ENCODE measurements around the gene PCSK2.

PCSK2 gene

DNA sequence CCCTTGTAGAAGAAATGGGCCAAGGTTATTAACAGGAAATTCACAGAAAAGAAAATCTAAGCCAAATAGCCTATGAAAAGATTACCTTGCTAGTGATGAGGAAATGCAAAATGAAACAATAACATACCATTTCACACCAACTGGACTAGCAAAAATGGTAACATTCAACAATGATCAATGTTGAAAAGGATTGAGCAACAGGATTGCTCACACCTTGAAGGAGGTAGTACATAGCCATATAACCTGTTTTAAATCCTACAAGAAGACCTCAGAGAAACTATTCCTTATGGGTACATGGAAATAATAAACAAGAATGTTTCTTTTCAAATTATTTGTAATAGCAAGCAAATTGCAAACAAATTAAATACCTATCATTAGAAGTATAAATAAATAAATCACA lies 196.9 kb downstream of the PCSK2 start:
- no peak overlapping the region for H3K4ac ChIP-seq (ENCODE audit: low read depth, low read length)
- no peak for DNase-seq
- H3K79me2 ChIP-seq (ENCODE audit: control insufficient read depth, insufficient read depth, low read length, poor library complexity) = no peaks in the 10 kb centered on the region
- H4K8ac ChIP-seq (ENCODE audit: low read depth, low read length) = no peak overlapping the region
- no peaks in the 10 kb centered on the region for H3K36me3 ChIP-seq (ENCODE audit: control insufficient read depth in 1 of 2, insufficient read depth in 2 of 2, low read length in 2 of 2)
- no peak overlapping the region for H3K9ac ChIP-seq (ENCODE audit: low read length)
- H3K79me1 ChIP-seq (ENCODE audit: low read length) = no peaks in the 10 kb centered on the region
- H3K27me3 ChIP-seq (ENCODE audit: insufficient read depth, low read length) = no peaks in the 10 kb centered on the region
- H3K4me2 ChIP-seq (ENCODE audit: low read length) = no peak overlapping the region
- no peak overlapping the region for H2AFZ ChIP-seq (ENCODE audit: insufficient read depth, low read length, poor library complexity)
- H3K27ac ChIP-seq (ENCODE audit: low read depth, low read length) = no peak overlapping the region
- peaks cover 0 to 5% of the 10 kb centered on the region in 2 experiments for H3K4me1 ChIP-seq (ENCODE audit: control insufficient read depth in 1 of 2, insufficient read depth in 2 of 2, low read length in 2 of 2)
- H3K4me3 ChIP-seq (ENCODE audit: low read depth, low read length) = no peak overlapping the region
- H2BK120ac ChIP-seq (ENCODE audit: insufficient read depth, low read length, poor library complexity) = no peak overlapping the region
- H2AK5ac ChIP-seq (ENCODE audit: low read length) = no peak overlapping the region
- no peak overlapping the region for H3K14ac ChIP-seq (ENCODE audit: low read length)
- H3K23ac ChIP-seq (ENCODE audit: low read length) = no peak overlapping the region
- no peak overlapping the region for H3K18ac ChIP-seq (ENCODE audit: low read length)
- no peak overlapping the region for H4K91ac ChIP-seq (ENCODE audit: low read depth, low read length)
- no peak overlapping the region for H2BK12ac ChIP-seq (ENCODE audit: low read length)
- no peak overlapping the region for H4K12ac ChIP-seq (ENCODE audit: low read depth, low read length)
- H3K9me3 ChIP-seq (ENCODE audit: insufficient read depth, low read depth, low read length) = no peaks in the 10 kb centered on the region
- no peak overlapping the region for H2BK5ac ChIP-seq (ENCODE audit: low read depth, low read length, poor library complexity)

- Histone ChIP-seq H3K27ac (ENCODE audit: low read depth, low read length) (no peak overlapping the region), H3K79me1 (ENCODE audit: low read length) (no peaks in the 10 kb centered on the region), H2AK5ac (ENCODE audit: low read length) (no peak overlapping the region), H4K12ac (ENCODE audit: low read depth, low read length) (no peak overlapping the region), H4K91ac (ENCODE audit: low read depth, low read length) (no peak overlapping the region), H3K18ac (ENCODE audit: low read length) (no peak overlapping the region), H3K36me3 (ENCODE audit: control insufficient read depth in 1 of 2, insufficient read depth in 2 of 2, low read length in 2 of 2) (no peaks in the 10 kb centered on the region), H3K9me3 (ENCODE audit: insufficient read depth, low read depth, low read length) (no peaks in the 10 kb centered on the region), H2AFZ (ENCODE audit: insufficient read depth, low read length, poor library complexity) (no peak overlapping the region), H4K8ac (ENCODE audit: low read depth, low read length) (no peak overlapping the region), H2BK120ac (ENCODE audit: insufficient read depth, low read length, poor library complexity) (no peak overlapping the region), H3K4me2 (ENCODE audit: low read length) (no peak overlapping the region), H3K23ac (ENCODE audit: low read length) (no peak overlapping the region), H2BK12ac (ENCODE audit: low read length) (no peak overlapping the region), H3K27me3 (ENCODE audit: insufficient read depth, low read length) (no peaks in the 10 kb centered on the region), H2BK5ac (ENCODE audit: low read depth, low read length, poor library complexity) (no peak overlapping the region), H3K4ac (ENCODE audit: low read depth, low read length) (no peak overlapping the region), H3K9ac (ENCODE audit: low read length) (no peak overlapping the region), H3K79me2 (ENCODE audit: control insufficient read depth, insufficient read depth, low read length, poor library complexity) (no peaks in the 10 kb centered on the region), H3K14ac (ENCODE audit: low read length) (no peak overlapping the region), H3K4me1 (ENCODE audit: control insufficient read depth in 1 of 2, insufficient read depth in 2 of 2, low read length in 2 of 2) (no peaks in the 10 kb centered on the region), H3K4me3 (ENCODE audit: low read depth, low read length) (no peak overlapping the region)
- no CpG with 5 or more reads among the region's 2 CpGs for WGBS (ENCODE audit: extremely low coverage, insufficient coverage, insufficient read length)
- DNase-seq = no peak
Measured at GRCh38 chr20:17427638-17428037, 200.8 kb downstream of the PCSK2 start.

DNA sequence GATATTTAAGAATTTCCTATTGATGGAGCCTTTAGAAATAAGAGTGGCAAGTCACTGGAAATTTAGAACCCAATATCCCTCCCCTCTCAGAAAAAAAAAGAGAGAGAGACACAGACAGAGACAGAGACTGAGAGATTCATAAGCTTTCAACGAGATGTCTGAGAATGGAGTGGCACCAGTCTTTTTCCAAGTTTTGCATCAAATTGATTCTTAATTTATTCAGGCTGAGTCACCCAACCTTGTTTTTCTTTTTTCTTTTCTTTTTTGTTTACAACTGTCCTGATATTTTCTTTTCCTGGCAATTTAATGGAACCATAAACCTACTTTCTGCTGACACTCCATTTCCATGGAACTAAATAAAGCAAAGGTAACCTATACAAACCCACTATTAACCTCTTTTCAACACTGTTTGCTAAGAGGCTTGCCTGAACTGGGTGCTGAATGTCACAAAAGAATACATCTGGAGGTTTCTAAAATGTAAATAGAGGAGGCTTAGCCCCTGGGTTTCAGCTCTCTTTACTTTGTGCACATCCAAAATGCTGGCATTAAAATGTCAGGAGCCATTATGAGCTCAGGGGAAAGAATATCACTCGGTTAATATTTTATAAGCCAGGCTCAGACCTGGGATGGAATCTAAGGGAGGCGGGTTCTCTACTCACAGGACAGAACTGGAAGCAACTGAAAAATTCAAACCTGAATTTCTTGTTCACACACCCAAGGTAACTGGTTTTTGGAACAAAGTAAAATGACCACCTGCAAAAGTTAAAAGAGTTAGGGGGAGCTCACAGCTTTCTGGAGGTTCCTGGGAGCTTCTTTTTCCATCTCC lies 203.5 kb downstream of the PCSK2 start:
- no peaks in the 10 kb centered on the region for H3K79me1 ChIP-seq (ENCODE audit: low read length)
- no peaks in the 10 kb centered on the region for H3K79me2 ChIP-seq (ENCODE audit: control insufficient read depth, insufficient read depth, low read length, poor library complexity)
- peak in 1 of 2 donors; percentile 13 for DNase-seq
- no peak overlapping the region for H3K9ac ChIP-seq (ENCODE audit: low read length)
- no peak overlapping the region for H4K8ac ChIP-seq (ENCODE audit: low read depth, low read length)
- H3K27ac ChIP-seq (ENCODE audit: low read depth, low read length) = no peak overlapping the region
- H2AFZ ChIP-seq (ENCODE audit: insufficient read depth, low read length, poor library complexity) = no peak overlapping the region
- no peak overlapping the region for H2BK12ac ChIP-seq (ENCODE audit: low read length)
- H2AK5ac ChIP-seq (ENCODE audit: low read length) = no peak overlapping the region
- no peaks in the 10 kb centered on the region for H3K36me3 ChIP-seq (ENCODE audit: control insufficient read depth in 1 of 2, insufficient read depth in 2 of 2, low read length in 2 of 2)
- no peak overlapping the region for H4K12ac ChIP-seq (ENCODE audit: low read depth, low read length)
- no peak overlapping the region for H2BK5ac ChIP-seq (ENCODE audit: low read depth, low read length, poor library complexity)
- no peak overlapping the region for H4K91ac ChIP-seq (ENCODE audit: low read depth, low read length)
- no peak overlapping the region for H2BK120ac ChIP-seq (ENCODE audit: insufficient read depth, low read length, poor library complexity)
- no peak overlapping the region for H3K23ac ChIP-seq (ENCODE audit: low read length)
- no peaks in the 10 kb centered on the region for H3K27me3 ChIP-seq (ENCODE audit: insufficient read depth, low read length)
- H3K4me3 ChIP-seq (ENCODE audit: low read depth, low read length) = no peak overlapping the region
- no peaks in the 10 kb centered on the region for H3K4me1 ChIP-seq (ENCODE audit: control insufficient read depth in 1 of 2, insufficient read depth in 2 of 2, low read length in 2 of 2)
- no peak overlapping the region for H3K4me2 ChIP-seq (ENCODE audit: low read length)
- H3K14ac ChIP-seq (ENCODE audit: low read length) = no peak overlapping the region
- no peak overlapping the region for H3K18ac ChIP-seq (ENCODE audit: low read length)
- no peak overlapping the region for H3K4ac ChIP-seq (ENCODE audit: low read depth, low read length)
- no CpG with 5 or more reads among the region's 3 CpGs for WGBS (ENCODE audit: extremely low coverage, insufficient coverage, insufficient read length)
- H3K9me3 ChIP-seq (ENCODE audit: insufficient read depth, low read depth, low read length) = no peaks in the 10 kb centered on the region

DNA sequence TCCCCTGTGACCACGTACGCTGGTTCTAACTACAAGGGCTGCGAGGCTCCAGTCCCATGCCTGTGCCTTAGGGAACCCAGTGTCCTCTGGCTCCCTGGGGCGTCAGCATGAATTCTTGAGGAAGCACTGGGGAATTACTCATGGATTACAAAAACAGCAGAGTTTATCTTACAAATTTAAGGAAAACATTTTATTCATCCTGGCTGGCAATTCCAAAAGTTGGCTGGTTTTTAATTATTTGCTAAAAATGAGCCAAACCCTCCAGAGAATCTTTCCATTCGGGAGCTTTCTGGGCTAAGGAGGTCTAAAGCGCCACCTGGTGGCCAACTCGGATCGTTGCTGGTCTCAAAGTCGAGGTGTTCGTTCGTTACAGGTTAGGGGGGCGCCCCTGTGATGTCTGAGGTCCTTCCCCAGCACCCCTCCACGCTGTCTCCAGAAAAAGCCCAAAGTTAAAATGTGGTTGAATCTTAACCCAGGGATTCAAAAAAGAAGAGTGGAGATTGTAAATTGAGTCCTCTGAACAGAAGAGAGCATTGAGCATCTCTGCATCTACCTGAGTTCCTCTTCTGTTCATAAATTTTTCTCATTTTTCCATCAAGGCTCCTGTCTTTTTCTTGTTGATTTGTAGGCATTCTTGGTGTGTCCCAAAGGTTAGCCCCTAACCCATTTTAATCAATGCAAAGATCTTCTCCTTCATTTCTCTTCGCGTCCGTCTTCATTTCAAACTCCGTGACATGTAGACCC lies 205.0 kb downstream of the PCSK2 start:
- Histone ChIP-seq H3K23ac (ENCODE audit: low read length) (no peak overlapping the region), H2BK5ac (ENCODE audit: low read depth, low read length, poor library complexity) (no peak overlapping the region), H3K18ac (ENCODE audit: low read length) (no peak overlapping the region), H4K8ac (ENCODE audit: low read depth, low read length) (no peak overlapping the region), H3K79me1 (ENCODE audit: low read length) (no peaks in the 10 kb centered on the region), H3K4me1 (ENCODE audit: control insufficient read depth in 1 of 2, insufficient read depth in 2 of 2, low read length in 2 of 2) (no peaks in the 10 kb centered on the region), H2BK120ac (ENCODE audit: insufficient read depth, low read length, poor library complexity) (no peak overlapping the region), H4K12ac (ENCODE audit: low read depth, low read length) (no peak overlapping the region), H3K4me2 (ENCODE audit: low read length) (no peak overlapping the region), H2BK12ac (ENCODE audit: low read length) (no peak overlapping the region), H2AK5ac (ENCODE audit: low read length) (no peak overlapping the region), H2AFZ (ENCODE audit: insufficient read depth, low read length, poor library complexity) (no peak overlapping the region), H3K14ac (ENCODE audit: low read length) (no peak overlapping the region), H3K27ac (ENCODE audit: low read depth, low read length) (no peak overlapping the region), H3K9ac (ENCODE audit: low read length) (no peak overlapping the region), H3K4ac (ENCODE audit: low read depth, low read length) (no peak overlapping the region), H3K79me2 (ENCODE audit: control insufficient read depth, insufficient read depth, low read length, poor library complexity) (no peaks in the 10 kb centered on the region), H3K27me3 (ENCODE audit: insufficient read depth, low read length) (no peaks in the 10 kb centered on the region), H3K4me3 (ENCODE audit: low read depth, low read length) (no peak overlapping the region), H4K91ac (ENCODE audit: low read depth, low read length) (no peak overlapping the region), H3K36me3 (ENCODE audit: control insufficient read depth in 1 of 2, insufficient read depth in 2 of 2, low read length in 2 of 2) (no peaks in the 10 kb centered on the region), H3K9me3 (ENCODE audit: insufficient read depth, low read depth, low read length) (no peaks in the 10 kb centered on the region)
- 100% methylated on average over 4 of the region's 17 CpGs for WGBS (ENCODE audit: extremely low coverage, insufficient coverage, insufficient read length)
- DNase-seq = peak in 1 of 2 donors; percentile 68
